DMS153 treated with DMSO at 0.1 percent for 48 hours (cell line): ENCODE measurements around the gene CA12.

Experiments used
- DNase-seq: peaks from one replicate; lab custom pipeline; 2025; ENCODE audit not compliant: unreplicated experiment; lab: John Stamatoyannopoulos, UW

Gene CA12

GRCh38 chr15:63276342-63277037 lies 105.2 kb downstream of the CA12 start:
- DNase-seq: no peak

GRCh38 chr15:63274427-63274826 lies 107.2 kb downstream of the CA12 start:
- no peak for DNase-seq
